Measurements from ENCODE around the gene IPCEF1. TPM values are rescaled to one million over a fixed set of nuclear protein-coding genes. Genes with fewer than 3 reads are reported as not detected.

Gene IPCEF1
- total and polyA plus RNA-seq, 4 donors: 0.46 to 2.8 (median 1.3) TPM

- H3K9ac ChIP-seq (ENCODE audit: low read depth in 1 of 2, low read length in 2 of 2): no peak overlapping the region
- no peak for DNase-seq (ENCODE audit: low spot score)
- no peak overlapping the region for H3K27ac ChIP-seq (ENCODE audit: low read depth in 1 of 2, low read length in 2 of 2)
- H3K4me3 ChIP-seq (ENCODE audit: low read depth in 1 of 3, low read length in 3 of 3): no peak overlapping the region
- TF ChIP-seq RAD21 (IDR thresholded peaks at IDR 0.05): no peak
- TF ChIP-seq JUND (IDR thresholded peaks at IDR 0.05): no peak
- TF ChIP-seq NR2F2 (IDR thresholded peaks at IDR 0.05): no peak
- TF ChIP-seq CTCF (IDR thresholded peaks at IDR 0.05; ENCODE audit: low read depth, low read length, missing input control): no peak
- no peak for TF ChIP-seq ATF3 (IDR thresholded peaks at IDR 0.05)
- TF ChIP-seq EGR1 (IDR thresholded peaks at IDR 0.05; ENCODE audit: low read depth in 2 of 2): no peak
- TF ChIP-seq, protein P1, sequence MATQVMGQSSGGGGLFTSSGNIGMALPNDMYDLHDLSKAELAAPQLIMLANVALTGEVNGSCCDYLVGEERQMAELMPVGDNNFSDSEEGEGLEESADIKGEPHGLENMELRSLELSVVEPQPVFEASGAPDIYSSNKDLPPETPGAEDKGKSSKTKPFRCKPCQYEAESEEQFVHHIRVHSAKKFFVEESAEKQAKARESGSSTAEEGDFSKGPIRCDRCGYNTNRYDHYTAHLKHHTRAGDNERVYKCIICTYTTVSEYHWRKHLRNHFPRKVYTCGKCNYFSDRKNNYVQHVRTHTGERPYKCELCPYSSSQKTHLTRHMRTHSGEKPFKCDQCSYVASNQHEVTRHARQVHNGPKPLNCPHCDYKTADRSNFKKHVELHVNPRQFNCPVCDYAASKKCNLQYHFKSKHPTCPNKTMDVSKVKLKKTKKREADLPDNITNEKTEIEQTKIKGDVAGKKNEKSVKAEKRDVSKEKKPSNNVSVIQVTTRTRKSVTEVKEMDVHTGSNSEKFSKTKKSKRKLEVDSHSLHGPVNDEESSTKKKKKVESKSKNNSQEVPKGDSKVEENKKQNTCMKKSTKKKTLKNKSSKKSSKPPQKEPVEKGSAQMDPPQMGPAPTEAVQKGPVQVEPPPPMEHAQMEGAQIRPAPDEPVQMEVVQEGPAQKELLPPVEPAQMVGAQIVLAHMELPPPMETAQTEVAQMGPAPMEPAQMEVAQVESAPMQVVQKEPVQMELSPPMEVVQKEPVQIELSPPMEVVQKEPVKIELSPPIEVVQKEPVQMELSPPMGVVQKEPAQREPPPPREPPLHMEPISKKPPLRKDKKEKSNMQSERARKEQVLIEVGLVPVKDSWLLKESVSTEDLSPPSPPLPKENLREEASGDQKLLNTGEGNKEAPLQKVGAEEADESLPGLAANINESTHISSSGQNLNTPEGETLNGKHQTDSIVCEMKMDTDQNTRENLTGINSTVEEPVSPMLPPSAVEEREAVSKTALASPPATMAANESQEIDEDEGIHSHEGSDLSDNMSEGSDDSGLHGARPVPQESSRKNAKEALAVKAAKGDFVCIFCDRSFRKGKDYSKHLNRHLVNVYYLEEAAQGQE (IDR thresholded peaks at IDR 0.05): no peak
- no peak for TF ChIP-seq RXRA (IDR thresholded peaks at IDR 0.05)
- no peak for TF ChIP-seq HNF4A (conservative IDR thresholded peaks at IDR 0.05)
- no peak for TF ChIP-seq YY1 (IDR thresholded peaks at IDR 0.05)
- TF ChIP-seq TAF1 (conservative IDR thresholded peaks at IDR 0.05): no peak
- no peak for TF ChIP-seq GABPA (IDR thresholded peaks at IDR 0.05 in 1 of 2, conservative IDR thresholded peaks at IDR 0.05 in 1 of 2)
- TF ChIP-seq MAX (IDR thresholded peaks at IDR 0.05): no peak
- TF ChIP-seq SP1 (IDR thresholded peaks at IDR 0.05): no peak
- TF ChIP-seq FOXA1 (IDR thresholded peaks at IDR 0.05): no peak
- no peak for TF ChIP-seq ZBTB33 (IDR thresholded peaks at IDR 0.05)
- no peak for TF ChIP-seq HNF4G (IDR thresholded peaks at IDR 0.05)
- TF ChIP-seq FOXA2 (IDR thresholded peaks at IDR 0.05): no peak
- peaks cover 0 to 1% (median 0%) of the 10 kb centered on the region in 4 donors for H3K4me1 ChIP-seq (ENCODE audit: control insufficient read depth in 4 of 4, insufficient read depth in 4 of 4, low read length in 3 of 4)
- WGBS: 94% methylated on average over 4 of the region's 4 CpGs
- no peaks in the 10 kb centered on the region for H3K9me3 ChIP-seq (ENCODE audit: control insufficient read depth in 4 of 4, low read length in 3 of 4)
- H3K36me3 ChIP-seq (ENCODE audit: control insufficient read depth in 4 of 4, insufficient read depth in 3 of 4, low read depth in 1 of 4, low read length in 3 of 4): no peaks in the 10 kb centered on the region
- H3K27me3 ChIP-seq (ENCODE audit: control insufficient read depth in 4 of 4, insufficient read depth in 4 of 4, low read length in 3 of 4): no peaks in the 10 kb centered on the region
Observed at GRCh38 chr6:154377726-154378125, 21.1 kb upstream of the IPCEF1 start.

Measured in liver (tissue), 9 donors.